Sigmoid colon (tissue), 4 donors: Measurements from ENCODE around the gene CAPNS1.

ENCODE experiments used
- EP300 ChIP-seq, 4 donors: sonication (generic); formaldehyde crosslinking; IDR thresholded peaks; one replicate each; pipeline ENCODE4 v1.6.1; 2017; ENCODE audit warnings: antibody characterized with exemption in 4 of 4
- POLR2A ChIP-seq, 2 donors: fragments of 450-650 bp; IDR thresholded peaks; one replicate each; pipeline ENCODE4 v1.6.1; 2016; ENCODE audit warnings: antibody characterized with exemption in 2 of 2, mild to moderate bottlenecking in 2 of 2, moderate library complexity in 2 of 2

DNA sequence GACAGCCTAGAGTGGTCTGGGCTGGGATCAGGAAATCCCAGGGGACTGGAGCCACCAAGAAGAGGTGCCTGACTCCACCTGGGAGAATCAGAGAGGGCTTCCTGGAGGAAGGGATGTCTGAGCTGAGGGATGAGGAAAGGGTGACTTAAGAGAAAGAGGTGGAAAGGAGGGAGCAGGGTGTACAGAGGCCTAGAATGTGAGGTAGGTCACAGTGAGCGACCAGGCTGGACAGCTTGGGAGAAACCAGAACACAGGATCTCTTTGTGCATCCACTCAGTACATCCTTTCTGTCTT is 23.6 kb upstream of the CAPNS1 start:
- TF ChIP-seq POLR2A (IDR thresholded peaks at IDR 0.05) (no peak), EP300 (IDR thresholded peaks at IDR 0.05) (no peak)
